Cardiac fibroblast (primary cell): Measurements from ENCODE around the gene SLCO3A1.

Experiments
- DNase-seq, 2 donors: peaks; one replicate each; pipeline versions ENCODE4 v3.0.0 to v3.0.0-alpha.2; 2010; ENCODE audit warnings: low read depth in 2 of 2
- H3K4me3 ChIP-seq, 2 donors: replicated peaks in 1 of 2; 1 replicate in 1 of 2; 2 replicates in 1 of 2; pipeline ENCODE4 v1.5.1; 2011; ENCODE audit warnings: low read depth in 2 of 2, low read length in 2 of 2, mild to moderate bottlenecking in 2 of 2, moderate library complexity in 1 of 2
- CTCF ChIP-seq: IDR thresholded peaks from one replicate; pipeline ENCODE4 v1.5.1; 2011; ENCODE audit warnings: low read depth, mild to moderate bottlenecking, low read length, inconsistent platforms

The SLCO3A1 gene

DNA sequence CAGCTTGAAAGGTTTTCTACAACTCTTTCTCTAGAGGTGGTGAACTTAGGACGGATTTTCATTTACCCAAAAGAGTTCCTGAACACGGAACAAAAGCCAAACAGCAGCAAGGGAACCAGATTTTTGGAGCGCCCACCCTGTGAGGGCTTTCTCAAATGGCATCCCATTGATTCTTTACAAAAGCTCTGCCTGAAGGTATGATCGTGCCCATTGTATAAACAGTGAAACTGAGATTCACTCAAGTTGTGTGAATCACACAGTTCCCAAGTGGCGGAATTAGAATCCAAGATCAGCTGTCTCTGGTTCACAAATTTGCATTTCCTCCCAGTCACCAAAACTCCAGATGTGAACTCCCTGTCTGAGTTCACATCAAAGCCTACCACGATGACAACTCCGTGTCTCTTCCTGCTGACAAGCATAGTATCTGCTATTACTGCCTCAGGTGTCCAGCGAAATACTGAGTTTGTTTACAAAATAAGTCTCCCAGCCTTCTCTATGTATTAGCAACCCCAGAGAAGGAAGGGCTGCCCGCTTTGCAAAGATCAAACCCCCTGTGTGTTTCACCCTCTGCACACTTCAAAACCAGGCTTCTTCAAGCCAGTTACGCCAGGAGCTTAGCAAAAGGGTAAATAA lies 304.3 kb downstream of the SLCO3A1 start:
- no peak overlapping the region for H3K4me3 ChIP-seq
- TF ChIP-seq CTCF, result no peak
- DNase-seq, result no peak

DNA sequence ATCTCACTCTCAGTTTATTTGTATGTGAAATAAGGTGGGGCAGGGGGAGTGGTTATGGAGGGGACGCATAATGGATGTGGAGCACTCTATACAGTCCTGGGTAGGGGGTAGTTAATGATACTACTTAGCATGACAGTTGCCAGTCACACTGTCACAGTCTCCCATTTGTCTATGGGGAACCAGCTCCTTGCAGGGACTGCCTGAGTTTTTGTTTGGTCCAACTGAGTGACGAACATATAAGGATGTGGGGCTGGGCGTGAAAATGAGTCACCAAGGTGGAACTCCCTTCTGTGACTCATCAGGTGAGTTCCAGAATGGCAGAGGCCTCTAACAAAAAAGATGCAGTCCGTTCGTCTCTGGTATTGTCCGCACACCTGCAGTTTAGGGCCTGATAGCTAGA lies 304.9 kb downstream of the SLCO3A1 start:
- DNase-seq, result peak in 1 of 2 donors; percentile 3
- H3K4me3 ChIP-seq, result no peak overlapping the region

DNA sequence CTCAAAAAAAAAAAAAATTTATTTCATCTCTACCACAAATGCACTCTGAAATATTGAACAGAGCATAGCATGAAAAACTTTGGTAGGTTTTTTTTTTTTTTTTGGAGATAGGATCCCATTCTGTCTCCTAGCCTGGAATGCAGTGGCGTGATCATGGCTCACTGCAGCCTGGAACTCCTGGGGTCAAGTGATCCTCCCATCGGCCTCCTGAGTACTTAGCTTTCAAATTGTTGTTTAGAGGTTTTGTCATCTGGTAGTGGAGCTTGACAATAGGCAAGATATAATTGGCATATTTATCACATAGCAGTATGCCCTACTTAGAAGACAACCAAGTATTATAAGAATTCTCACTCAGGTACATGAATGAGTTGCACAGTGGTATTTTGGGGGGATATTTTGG lies 306.0 kb downstream of the SLCO3A1 start:
- DNase-seq, result no peak
- no peak overlapping the region for H3K4me3 ChIP-seq
- TF ChIP-seq CTCF, result no peak

More for the DNA sequence above, 304.9 kb downstream of the SLCO3A1 start:
- no peak for TF ChIP-seq CTCF

- TF ChIP-seq CTCF, result no peak
- no peak overlapping the region for H3K4me3 ChIP-seq
- no peak for DNase-seq
Observed at GRCh38 chr15:92159906-92160841, 306.7 kb downstream of the SLCO3A1 start.

- no peak for TF ChIP-seq CTCF
- no peak for DNase-seq
- H3K4me3 ChIP-seq, result no peak overlapping the region
Observed at GRCh38 chr15:92161039-92161670, 307.6 kb downstream of the SLCO3A1 start.

GRCh38 chr15:92162657-92163056 lies 309.1 kb downstream of the SLCO3A1 start:
- no peak overlapping the region for H3K4me3 ChIP-seq
- TF ChIP-seq CTCF, result no peak
- no peak for DNase-seq
